Subcutaneous abdominal adipose tissue (tissue), 5 donors: ENCODE measurements around the gene IL2RA.

Experiments used
- H3K27ac ChIP-seq: one replicate; pipeline ENCODE4 v1.7.0; 2013; ENCODE audit warnings: low read depth, mild to moderate bottlenecking, inconsistent platforms, low read length, moderate library complexity
- H3K27me3 ChIP-seq, 5 donors: one replicate each; pipeline ENCODE4 v1.7.0; 2013; ENCODE audit warnings: low read length in 5 of 5, inconsistent platforms in 1 of 5; ENCODE audit not compliant: control insufficient read depth in 5 of 5, insufficient read depth in 4 of 5
- H3K36me3 ChIP-seq, 5 donors: one replicate each; pipeline ENCODE4 v1.7.0; 2013; ENCODE audit warnings: low read length in 5 of 5; ENCODE audit not compliant: control insufficient read depth in 5 of 5, insufficient read depth in 5 of 5
- H3K4me1 ChIP-seq, 5 donors: one replicate each; pipeline ENCODE4 v1.7.0; 2013; ENCODE audit warnings: low read length in 5 of 5, mild to moderate bottlenecking in 3 of 5, moderate library complexity in 1 of 5; ENCODE audit not compliant: control insufficient read depth in 5 of 5, insufficient read depth in 5 of 5
- H3K4me3 ChIP-seq, 5 donors: one replicate each; pipeline ENCODE4 v1.7.0; 2013; ENCODE audit warnings: low read length in 5 of 5, low read depth in 1 of 5
- H3K9ac ChIP-seq, 5 donors: one replicate each; pipeline ENCODE4 v1.7.0; 2013; ENCODE audit warnings: low read length in 5 of 5, mild to moderate bottlenecking in 4 of 5, moderate library complexity in 3 of 5
- H3K9me3 ChIP-seq, 5 donors: one replicate each; pipeline ENCODE4 v1.7.0; 2013; ENCODE audit warnings: low read length in 5 of 5; ENCODE audit not compliant: control insufficient read depth in 5 of 5
- donor health status: healthy.
- donor health status: healthy.
- donor health status: healthy.
- donor health status: healthy.
- donor health status: healthy.

The IL2RA gene

GRCh38 chr10:6030940-6031339, 31.2 kb downstream of the IL2RA start:
- Histone ChIP-seq H3K27me3 (no peaks in the 10 kb centered on the region), H3K9me3 (peaks cover 0 to 4% (median 2%) of the 10 kb centered on the region in 5 donors), H3K36me3 (no peaks in the 10 kb centered on the region), H3K4me1 (peaks cover 3 to 16% (median 14%) of the 10 kb centered on the region in 5 donors), H3K4me3 (no peak overlapping the region), H3K9ac (no peak overlapping the region), H3K27ac (no peak overlapping the region)

GRCh38 chr10:6030217-6030616, 31.9 kb downstream of the IL2RA start:
- no peaks in the 10 kb centered on the region for H3K36me3 ChIP-seq
- H3K4me3 ChIP-seq: no peak overlapping the region
- no peak overlapping the region for H3K27ac ChIP-seq
- H3K9me3 ChIP-seq: peaks cover 0 to 4% (median 2%) of the 10 kb centered on the region in 5 donors
- peaks cover 3 to 16% (median 14%) of the 10 kb centered on the region in 5 donors for H3K4me1 ChIP-seq
- H3K9ac ChIP-seq: no peak overlapping the region
- no peaks in the 10 kb centered on the region for H3K27me3 ChIP-seq

GRCh38 chr10:6027929-6028328, 34.2 kb downstream of the IL2RA start:
- Histone ChIP-seq H3K9ac (no peak overlapping the region), H3K27ac (no peak overlapping the region), H3K4me3 (no peak overlapping the region), H3K4me1 (no peaks in the 10 kb centered on the region), H3K36me3 (no peaks in the 10 kb centered on the region), H3K27me3 (no peaks in the 10 kb centered on the region), H3K9me3 (peaks cover 0 to 4% (median 2%) of the 10 kb centered on the region in 5 donors)

- no peak overlapping the region for H3K9ac ChIP-seq
- no peaks in the 10 kb centered on the region for H3K36me3 ChIP-seq
- H3K27me3 ChIP-seq: no peaks in the 10 kb centered on the region
- H3K4me1 ChIP-seq: peaks cover 0 to 13% (median 3%) of the 10 kb centered on the region in 5 donors
- no peak overlapping the region for H3K4me3 ChIP-seq
- H3K27ac ChIP-seq: no peak overlapping the region
- H3K9me3 ChIP-seq: peaks cover 0 to 1% (median under 1%) of the 10 kb centered on the region in 5 donors
These were observed 36.4 kb downstream of the IL2RA start for GRCh38 chr10:6025683-6026255.

DNA sequence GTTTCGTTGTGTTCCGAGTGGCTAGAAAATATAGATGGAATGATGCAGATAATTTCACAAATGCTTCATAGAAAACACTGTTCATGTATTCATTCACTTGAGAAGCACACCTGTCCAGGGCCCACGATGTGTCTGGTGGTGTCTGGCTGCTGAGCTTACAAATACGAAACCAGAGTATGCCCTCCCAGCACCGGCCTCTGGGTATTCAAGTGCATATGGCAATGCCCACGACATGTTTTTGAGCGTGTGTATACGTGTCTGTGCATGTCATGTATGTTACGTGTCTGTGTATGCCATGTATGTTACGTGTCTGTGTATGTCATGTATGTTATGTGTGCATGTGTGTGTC, 37.9 kb downstream of the IL2RA start:
- Histone ChIP-seq H3K36me3 (no peaks in the 10 kb centered on the region), H3K27ac (no peak overlapping the region), H3K27me3 (no peaks in the 10 kb centered on the region), H3K9me3 (no peaks in the 10 kb centered on the region), H3K9ac (no peak overlapping the region), H3K4me1 (peaks cover 0 to 13% (median 3%) of the 10 kb centered on the region in 5 donors), H3K4me3 (no peak overlapping the region)

- Histone ChIP-seq H3K36me3 (no peaks in the 10 kb centered on the region), H3K9me3 (no peaks in the 10 kb centered on the region), H3K9ac (no peak overlapping the region), H3K4me3 (no peak overlapping the region), H3K27ac (no peak overlapping the region), H3K4me1 (peaks cover 0 to 13% (median 3%) of the 10 kb centered on the region in 5 donors), H3K27me3 (no peaks in the 10 kb centered on the region)
These were observed 38.4 kb downstream of the IL2RA start for GRCh38 chr10:6023661-6024333.

- H3K9me3 ChIP-seq: no peaks in the 10 kb centered on the region
- no peak overlapping the region for H3K4me3 ChIP-seq
- no peaks in the 10 kb centered on the region for H3K27me3 ChIP-seq
- no peak overlapping the region for H3K9ac ChIP-seq
- no peaks in the 10 kb centered on the region for H3K36me3 ChIP-seq
- H3K4me1 ChIP-seq: peaks cover 0 to 13% (median 3%) of the 10 kb centered on the region in 5 donors
- H3K27ac ChIP-seq: no peak overlapping the region
These were observed 39.5 kb downstream of the IL2RA start for GRCh38 chr10:6022660-6023059.

DNA sequence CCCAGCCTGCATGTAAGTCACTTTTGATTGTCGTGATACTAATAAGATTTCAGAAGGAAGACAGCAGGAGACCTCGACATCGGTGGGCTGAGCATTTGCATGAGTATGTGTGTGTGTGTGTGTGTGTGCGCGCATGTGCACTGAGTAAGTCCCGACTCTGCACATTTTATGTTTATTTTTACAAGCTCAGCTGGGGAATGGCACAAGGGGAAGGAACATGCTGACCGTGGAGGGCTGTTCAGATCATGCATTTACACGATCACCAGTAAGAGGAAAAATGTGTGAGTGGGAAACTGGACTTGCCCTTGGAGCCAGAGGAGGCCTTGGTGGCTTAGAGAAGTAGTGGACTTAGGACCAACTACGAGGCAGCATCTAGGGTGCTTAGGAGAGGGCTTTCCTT, 41.3 kb downstream of the IL2RA start:
- H3K4me3 ChIP-seq: no peak overlapping the region
- no peak overlapping the region for H3K27ac ChIP-seq
- H3K9ac ChIP-seq: no peak overlapping the region
- no peaks in the 10 kb centered on the region for H3K36me3 ChIP-seq
- H3K27me3 ChIP-seq: no peaks in the 10 kb centered on the region
- H3K9me3 ChIP-seq: no peaks in the 10 kb centered on the region
- H3K4me1 ChIP-seq: peaks cover 0 to 13% (median 3%) of the 10 kb centered on the region in 5 donors

DNA sequence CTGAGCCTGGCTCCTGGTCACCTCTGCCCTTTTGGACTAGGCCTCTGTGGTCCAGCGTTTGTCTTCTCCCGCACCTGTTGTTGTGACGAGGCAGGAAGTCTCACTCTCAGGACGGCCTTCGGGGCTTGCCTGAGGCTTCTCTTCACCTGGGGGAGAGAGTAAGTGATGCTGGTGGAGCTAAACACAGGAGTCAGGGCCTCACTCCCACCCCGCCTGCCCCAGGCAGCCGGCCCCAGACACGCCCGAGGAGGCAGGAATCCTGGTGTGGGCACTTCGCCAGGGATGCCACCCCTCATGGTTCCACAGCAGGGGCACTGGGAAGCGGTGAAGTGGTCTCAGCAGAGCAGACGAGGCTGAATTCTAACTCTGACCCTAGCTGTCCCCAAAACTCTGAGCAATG, 42.4 kb downstream of the IL2RA start:
- no peaks in the 10 kb centered on the region for H3K9me3 ChIP-seq
- no peak overlapping the region for H3K9ac ChIP-seq
- no peaks in the 10 kb centered on the region for H3K27me3 ChIP-seq
- H3K4me1 ChIP-seq: peaks cover 0 to 13% (median 3%) of the 10 kb centered on the region in 5 donors
- H3K4me3 ChIP-seq: no peak overlapping the region
- no peaks in the 10 kb centered on the region for H3K36me3 ChIP-seq
- H3K27ac ChIP-seq: no peak overlapping the region

- H3K27ac ChIP-seq: no peak overlapping the region
- H3K4me1 ChIP-seq: peaks cover 0 to 18% (median 3%) of the 10 kb centered on the region in 5 donors
These were observed 43.0 kb downstream of the IL2RA start for GRCh38 chr10:6019010-6019782.

More at GRCh38 chr10:6019010-6019782, 43.0 kb downstream of the IL2RA start:
- Histone ChIP-seq H3K36me3 (no peaks in the 10 kb centered on the region), H3K9me3 (no peaks in the 10 kb centered on the region), H3K4me3 (no peak overlapping the region), H3K9ac (no peak overlapping the region), H3K27me3 (no peaks in the 10 kb centered on the region)
